ENCODE results near the gene HAP1.

DNA sequence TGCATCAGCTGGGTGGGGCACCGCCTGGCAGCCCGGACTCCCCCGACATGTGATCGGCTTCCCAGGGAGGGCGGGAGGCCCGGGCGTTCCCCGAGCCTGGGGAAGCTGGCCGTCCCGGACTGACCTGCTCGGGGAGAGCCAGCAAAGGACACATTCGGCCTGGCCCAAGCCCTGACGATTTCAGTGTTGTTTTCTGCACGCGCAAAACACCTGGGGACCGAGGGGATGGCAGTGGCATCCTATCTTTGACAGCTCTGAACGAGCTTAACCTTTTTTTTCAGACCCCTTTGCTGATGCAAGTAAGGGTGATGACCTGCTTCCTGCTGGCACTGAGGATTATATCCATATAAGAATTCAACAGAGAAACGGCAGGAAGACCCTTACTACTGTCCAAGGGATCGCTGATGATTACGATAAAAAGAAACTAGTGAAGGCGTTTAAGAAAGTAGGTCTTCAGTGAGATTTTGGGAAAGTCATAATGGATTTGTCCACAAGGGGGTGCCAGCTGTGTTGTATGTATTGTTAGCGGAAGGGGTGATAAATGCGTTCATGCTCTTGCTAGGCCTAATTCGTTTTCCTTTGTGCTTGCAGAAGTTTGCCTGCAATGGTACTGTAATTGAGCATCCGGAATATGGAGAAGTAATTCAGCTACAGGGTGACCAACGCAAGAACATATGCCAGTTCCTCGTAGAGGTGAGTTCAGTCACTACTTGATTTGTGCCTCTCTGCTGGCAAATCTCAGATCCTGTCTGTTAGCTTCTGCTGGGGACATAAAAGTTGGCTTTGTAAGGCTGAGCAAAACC, 44.7 kb downstream of the HAP1 start:
- TF ChIP-seq ZNF274 (IDR thresholded peaks at IDR 0.05; ENCODE audit: borderline replicate concordance, extremely low read depth, low read length): no peak
- TF ChIP-seq TAF1 (IDR thresholded peaks at IDR 0.05; ENCODE audit: low read depth, low read length): no peak; the same call in 1 of the 2 replicates
- peak in 1 of 2 experiments; percentile 19; a peak in 1 of 4 replicates for TF ChIP-seq RAD21 (IDR thresholded peaks at IDR 0.05 in 1 of 2, conservative IDR thresholded peaks at IDR 0.05 in 1 of 2; ENCODE audit: low read depth in 2 of 2, low read length in 2 of 2)
- peak in 2 of 3 experiments; percentile 32 to 70; a peak in 2 of 4 replicates for TF ChIP-seq CTCF (IDR thresholded peaks at IDR 0.05; ENCODE audit: control extremely low read depth in 1 of 3, insufficient read depth in 1 of 3, low read depth in 1 of 3, low read length in 3 of 3)
- no peak for TF ChIP-seq TCF12 (IDR thresholded peaks at IDR 0.05; ENCODE audit: low read depth, low read length)
- no peak for TF ChIP-seq EZH2 (IDR thresholded peaks at IDR 0.05; ENCODE audit: low read depth, low read length, severe bottlenecking)
- TF ChIP-seq JUN (IDR thresholded peaks at IDR 0.05; ENCODE audit: low read depth, low read length): no peak
- TF ChIP-seq CHD2 (IDR thresholded peaks at IDR 0.05; ENCODE audit: low read length): no peak
- TF ChIP-seq KDM1A (IDR thresholded peaks at IDR 0.05; ENCODE audit: borderline replicate concordance, low read length): no peak
- TF ChIP-seq POLR2A (IDR thresholded peaks at IDR 0.05; ENCODE audit: control extremely low read depth in 1 of 2, low read depth in 2 of 2, low read length in 2 of 2): peak in 1 of 2 experiments; percentile 57; a peak in 1 of 3 replicates
- TF ChIP-seq RFX5 (IDR thresholded peaks at IDR 0.05; ENCODE audit: borderline replicate concordance, low read depth, low read length): no peak
- TF ChIP-seq SRF (IDR thresholded peaks at IDR 0.05; ENCODE audit: low read depth, low read length): no peak

All from H1 (cell line).